ENCODE data around the gene TOM1L1.

TOM1L1 gene

GRCh38 chr17:54968988-54969332 lies 68.3 kb downstream of the TOM1L1 start:
- TF ChIP-seq POLR2AphosphoS5 (IDR thresholded peaks at IDR 0.05; ENCODE audit: low read depth, low read length), result no peak
- no peak for TF ChIP-seq FOXP2 (optimal IDR thresholded peaks at IDR 0.05; ENCODE audit: borderline replicate concordance, extremely low read depth, extremely low read length, insufficient read depth)
- TF ChIP-seq, protein P1, sequence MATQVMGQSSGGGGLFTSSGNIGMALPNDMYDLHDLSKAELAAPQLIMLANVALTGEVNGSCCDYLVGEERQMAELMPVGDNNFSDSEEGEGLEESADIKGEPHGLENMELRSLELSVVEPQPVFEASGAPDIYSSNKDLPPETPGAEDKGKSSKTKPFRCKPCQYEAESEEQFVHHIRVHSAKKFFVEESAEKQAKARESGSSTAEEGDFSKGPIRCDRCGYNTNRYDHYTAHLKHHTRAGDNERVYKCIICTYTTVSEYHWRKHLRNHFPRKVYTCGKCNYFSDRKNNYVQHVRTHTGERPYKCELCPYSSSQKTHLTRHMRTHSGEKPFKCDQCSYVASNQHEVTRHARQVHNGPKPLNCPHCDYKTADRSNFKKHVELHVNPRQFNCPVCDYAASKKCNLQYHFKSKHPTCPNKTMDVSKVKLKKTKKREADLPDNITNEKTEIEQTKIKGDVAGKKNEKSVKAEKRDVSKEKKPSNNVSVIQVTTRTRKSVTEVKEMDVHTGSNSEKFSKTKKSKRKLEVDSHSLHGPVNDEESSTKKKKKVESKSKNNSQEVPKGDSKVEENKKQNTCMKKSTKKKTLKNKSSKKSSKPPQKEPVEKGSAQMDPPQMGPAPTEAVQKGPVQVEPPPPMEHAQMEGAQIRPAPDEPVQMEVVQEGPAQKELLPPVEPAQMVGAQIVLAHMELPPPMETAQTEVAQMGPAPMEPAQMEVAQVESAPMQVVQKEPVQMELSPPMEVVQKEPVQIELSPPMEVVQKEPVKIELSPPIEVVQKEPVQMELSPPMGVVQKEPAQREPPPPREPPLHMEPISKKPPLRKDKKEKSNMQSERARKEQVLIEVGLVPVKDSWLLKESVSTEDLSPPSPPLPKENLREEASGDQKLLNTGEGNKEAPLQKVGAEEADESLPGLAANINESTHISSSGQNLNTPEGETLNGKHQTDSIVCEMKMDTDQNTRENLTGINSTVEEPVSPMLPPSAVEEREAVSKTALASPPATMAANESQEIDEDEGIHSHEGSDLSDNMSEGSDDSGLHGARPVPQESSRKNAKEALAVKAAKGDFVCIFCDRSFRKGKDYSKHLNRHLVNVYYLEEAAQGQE (IDR thresholded peaks at IDR 0.05; ENCODE audit: insufficient read depth in 1 of 2, low read depth in 2 of 2, low read length in 2 of 2), result no peak
- no peak for TF ChIP-seq SIN3A (IDR thresholded peaks at IDR 0.05; ENCODE audit: borderline replicate concordance, insufficient read depth, low read length)
- TF ChIP-seq TAF1 (IDR thresholded peaks at IDR 0.05; ENCODE audit: borderline replicate concordance, insufficient read depth, low read length), result no peak

DNA sequence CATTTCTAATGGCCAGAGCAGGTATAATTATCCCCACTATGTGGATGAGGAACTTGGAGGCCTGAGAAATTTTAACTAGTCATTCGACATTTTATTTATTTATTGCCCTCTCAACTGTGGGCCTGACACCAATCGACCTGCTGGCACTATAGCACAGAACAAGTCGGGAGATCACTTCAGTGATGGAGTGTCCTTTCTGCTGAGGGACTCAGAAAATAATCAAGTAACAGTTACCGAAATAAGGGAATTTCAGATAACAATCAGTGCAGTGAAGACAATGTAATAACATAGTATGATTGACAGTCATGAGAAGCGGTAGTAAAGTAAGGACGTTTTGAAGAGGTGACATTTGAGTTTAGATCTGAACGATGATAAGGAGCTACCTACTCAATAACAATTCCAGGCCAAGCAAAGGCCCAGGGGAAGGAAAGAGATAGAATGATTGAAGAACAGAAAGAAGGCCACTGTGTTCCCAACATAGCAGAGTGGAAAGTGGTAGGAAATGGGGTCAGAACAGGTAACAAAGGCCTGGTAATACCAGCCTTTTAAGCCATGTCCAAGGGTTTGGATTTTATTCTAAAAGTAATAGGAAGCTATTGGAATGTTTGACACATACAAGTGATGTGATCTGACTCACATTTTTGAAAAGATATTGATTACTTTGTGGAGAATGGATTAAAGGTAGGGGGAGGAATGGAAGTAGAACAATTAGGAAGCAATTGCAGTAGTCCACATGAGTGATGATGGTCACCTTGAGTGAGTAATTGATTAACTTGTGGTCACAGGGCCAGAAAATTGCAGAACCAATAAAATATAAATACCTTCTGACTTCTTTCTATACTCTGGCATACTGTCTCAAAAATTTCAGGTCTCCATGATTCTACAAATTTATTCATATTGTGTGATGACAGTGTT lies 69.3 kb downstream of the TOM1L1 start:
- TF ChIP-seq TAF1 (IDR thresholded peaks at IDR 0.05; ENCODE audit: borderline replicate concordance, insufficient read depth, low read length), result no peak
- TF ChIP-seq SIN3A (IDR thresholded peaks at IDR 0.05; ENCODE audit: borderline replicate concordance, insufficient read depth, low read length), result no peak
- no peak for TF ChIP-seq FOXP2 (optimal IDR thresholded peaks at IDR 0.05; ENCODE audit: borderline replicate concordance, extremely low read depth, extremely low read length, insufficient read depth)
- no peak for TF ChIP-seq POLR2AphosphoS5 (IDR thresholded peaks at IDR 0.05; ENCODE audit: low read depth, low read length)

- TF ChIP-seq TAF1 (IDR thresholded peaks at IDR 0.05; ENCODE audit: borderline replicate concordance, insufficient read depth, low read length), result no peak
- no peak for TF ChIP-seq POLR2AphosphoS5 (IDR thresholded peaks at IDR 0.05; ENCODE audit: low read depth, low read length)
- TF ChIP-seq SIN3A (IDR thresholded peaks at IDR 0.05; ENCODE audit: borderline replicate concordance, insufficient read depth, low read length), result no peak
- TF ChIP-seq, protein P1 (IDR thresholded peaks at IDR 0.05; ENCODE audit: insufficient read depth in 1 of 2, low read depth in 2 of 2, low read length in 2 of 2), result no peak
- TF ChIP-seq FOXP2 (optimal IDR thresholded peaks at IDR 0.05; ENCODE audit: borderline replicate concordance, extremely low read depth, extremely low read length, insufficient read depth), result no peak
Observed at GRCh38 chr17:54971147-54971546, 70.5 kb downstream of the TOM1L1 start.

DNA sequence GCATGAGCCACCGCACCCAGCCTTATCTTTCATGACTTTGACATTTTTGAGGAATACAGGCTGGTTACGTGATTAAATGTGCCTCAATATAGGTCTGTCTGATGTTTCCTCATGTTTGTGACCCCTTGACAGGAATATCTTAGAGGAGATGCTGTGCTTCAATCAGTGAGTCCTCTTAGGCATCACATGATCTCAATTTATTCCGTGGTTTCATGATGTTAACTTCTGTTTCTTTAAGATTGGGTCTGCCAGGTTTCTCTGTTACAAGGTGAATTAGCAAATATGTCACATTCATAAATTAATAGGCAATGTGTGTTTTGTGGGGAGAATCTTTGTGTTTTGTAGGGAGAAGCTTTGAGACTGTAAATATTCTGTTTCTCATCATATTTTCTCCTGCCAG lies 71.2 kb downstream of the TOM1L1 start:
- TF ChIP-seq SIN3A (IDR thresholded peaks at IDR 0.05; ENCODE audit: borderline replicate concordance, insufficient read depth, low read length) (no peak), POLR2AphosphoS5 (IDR thresholded peaks at IDR 0.05; ENCODE audit: low read depth, low read length) (no peak), TAF1 (IDR thresholded peaks at IDR 0.05; ENCODE audit: borderline replicate concordance, insufficient read depth, low read length) (no peak), FOXP2 (optimal IDR thresholded peaks at IDR 0.05; ENCODE audit: borderline replicate concordance, extremely low read depth, extremely low read length, insufficient read depth) (no peak)
- TF ChIP-seq, protein P1 (IDR thresholded peaks at IDR 0.05; ENCODE audit: insufficient read depth in 1 of 2, low read depth in 2 of 2, low read length in 2 of 2), result no peak

DNA sequence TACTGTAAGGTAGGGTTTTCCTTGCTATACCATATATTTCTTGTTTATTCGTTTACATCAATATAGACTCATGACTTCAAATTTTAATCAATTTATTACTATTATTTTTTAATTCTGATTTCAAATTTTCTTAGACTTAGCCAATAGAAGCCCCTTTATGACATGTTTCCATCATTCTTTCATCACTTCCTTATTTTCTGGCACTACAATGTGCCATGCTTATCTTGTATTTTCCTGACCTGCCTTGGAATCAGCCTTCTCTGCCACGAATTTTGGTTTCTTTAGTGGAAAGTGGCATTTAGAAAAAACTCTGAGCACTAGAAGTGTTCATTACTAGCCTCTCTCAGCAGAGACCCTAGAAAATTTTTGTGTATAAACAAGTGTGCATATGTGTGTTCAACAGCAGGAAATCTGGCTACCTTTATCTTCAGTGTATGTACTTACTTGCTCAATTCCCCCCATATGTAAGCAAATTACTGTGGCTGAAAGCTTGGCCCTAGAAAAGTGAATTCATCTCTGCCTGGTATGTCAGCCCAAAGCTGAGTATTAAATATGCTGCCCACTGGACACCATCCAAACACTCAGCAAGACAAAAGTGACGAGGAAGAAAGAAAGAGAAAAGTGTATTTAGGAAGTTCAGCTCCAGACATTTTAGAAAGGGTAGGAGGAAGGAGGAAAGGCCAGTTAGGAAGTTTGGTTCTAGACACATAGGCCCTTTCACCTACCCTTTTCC lies 71.9 kb downstream of the TOM1L1 start:
- TF ChIP-seq FOXP2 (optimal IDR thresholded peaks at IDR 0.05; ENCODE audit: borderline replicate concordance, extremely low read depth, extremely low read length, insufficient read depth) (no peak), SIN3A (IDR thresholded peaks at IDR 0.05; ENCODE audit: borderline replicate concordance, insufficient read depth, low read length) (no peak), TAF1 (IDR thresholded peaks at IDR 0.05; ENCODE audit: borderline replicate concordance, insufficient read depth, low read length) (no peak), POLR2AphosphoS5 (IDR thresholded peaks at IDR 0.05; ENCODE audit: low read depth, low read length) (no peak)
- TF ChIP-seq, protein P1 (IDR thresholded peaks at IDR 0.05; ENCODE audit: insufficient read depth in 1 of 2, low read depth in 2 of 2, low read length in 2 of 2), result no peak
